Activated CD8-positive, alpha-beta T cell treated with anti-CD3 and anti-CD28 coated beads for 36 hours (primary cell): ENCODE measurements around the gene CT47C1. TPM values are rescaled to one million over a fixed set of nuclear protein-coding genes. Genes with fewer than 3 reads are reported as not detected.
A peak's percentile ranks its signal among the peaks of the same experiment; 100 is the strongest.

Experiments
- ATAC-seq: fragments of 200-7000 bp; cut with Tn5 transposase; one replicate; pipeline ENCODE4 v1.10.0; 2021; ENCODE audit warnings: mild to moderate bottlenecking, moderate library complexity
- CTCF ChIA-PET: fragments of 350-600 bp; sonication (Branson Sonifier 250); formaldehyde crosslinking; loops from one replicate; lab custom pipeline; 2021; ENCODE audit warnings: antibody characterized with exemption; lab: Charles Lee
- POLR2A ChIA-PET: fragments of 350-600 bp; sonication (Branson Sonifier 250); formaldehyde crosslinking; loops from one replicate; lab custom pipeline; 2021; ENCODE audit warnings: antibody characterized with exemption; lab: Charles Lee
- DNase-seq: peaks from one replicate; pipeline ENCODE4 v3.0.0-alpha.2; 2020
- H3K27ac Mint-ChIP-seq: one replicate; pipeline ENCODE4 v1.8.0; 2021; ENCODE audit warnings: mild to moderate bottlenecking, mixed read lengths
- H3K27me3 Mint-ChIP-seq: one replicate; pipeline ENCODE4 v1.8.0; 2021; ENCODE audit warnings: mixed read lengths
- H3K36me3 Mint-ChIP-seq: one replicate; pipeline ENCODE4 v1.8.0; 2021; ENCODE audit warnings: low read depth, mixed read lengths
- H3K4me1 Mint-ChIP-seq: one replicate; pipeline ENCODE4 v1.8.0; 2021; ENCODE audit warnings: low read depth, mixed read lengths
- H3K4me3 Mint-ChIP-seq: one replicate; pipeline ENCODE4 v1.8.0; 2021; ENCODE audit warnings: mild to moderate bottlenecking, moderate library complexity, mixed read lengths
- H3K9me3 Mint-ChIP-seq: one replicate; pipeline ENCODE4 v1.8.0; 2021; ENCODE audit warnings: mixed read lengths
- CTCF ChIP-seq: fragments of 200-600 bp; IDR thresholded peaks from one replicate; pipeline ENCODE4 v1.8.0; 2022; ENCODE audit warnings: antibody characterized with exemption, mild to moderate bottlenecking
- intact Hi-C: fragments of 100-400 bp; cut with micrococcal nuclease; formaldehyde crosslinking; loops from one replicate; pipeline ENCODE4 v1.10.0; 2022
- total RNA-seq, 2 experiments: library from RNA; stranded (reverse); gene quantifications; one replicate each; pipeline ENCODE4 v1.2.3, GENCODE V29; 2021

The CT47C1 gene
- total RNA-seq, 2 experiments from 2014 or later = not detected

GRCh38 chrX:119095936-119096335 is 23.1 kb downstream of the CT47C1 start:
- H3K4me3 Mint-ChIP-seq = no peak overlapping the region
- H3K4me1 Mint-ChIP-seq = no peaks in the 10 kb centered on the region
- no peaks in the 10 kb centered on the region for H3K36me3 Mint-ChIP-seq
- no peak for TF ChIP-seq CTCF
- H3K27me3 Mint-ChIP-seq = peaks cover 2% of the 10 kb centered on the region
- ATAC-seq = no peak
- DNase-seq = no peak
- intact Hi-C loops = no loop called here
- H3K27ac Mint-ChIP-seq = no peak overlapping the region
- POLR2A ChIA-PET = no interaction called here
- CTCF ChIA-PET = interaction anchor here (1.2 kb wide), 1 partner anchor 23 kb away, joined by 3 read pairs; no protein-coding TSS in a partner anchor
- H3K9me3 Mint-ChIP-seq = no peaks in the 10 kb centered on the region

GRCh38 chrX:119101168-119101567 is 28.4 kb downstream of the CT47C1 start:
- Mint-ChIP-seq H3K4me3 (no peak overlapping the region), H3K27ac (no peak overlapping the region), H3K36me3 (no peaks in the 10 kb centered on the region), H3K4me1 (peaks cover 2% of the 10 kb centered on the region), H3K9me3 (no peaks in the 10 kb centered on the region), H3K27me3 (peaks cover 4% of the 10 kb centered on the region)
- no peak for TF ChIP-seq CTCF
- DNase-seq (no peak), ATAC-seq (peak; percentile 51)
- intact Hi-C loops = no loop called here
- ChIA-PET CTCF (no interaction called here), POLR2A (no interaction called here)

GRCh38 chrX:119105826-119106225 is 33.0 kb downstream of the CT47C1 start:
- no peaks in the 10 kb centered on the region for H3K9me3 Mint-ChIP-seq
- peaks cover 2% of the 10 kb centered on the region for H3K4me1 Mint-ChIP-seq
- ChIA-PET CTCF (interaction anchor here (0.6 to 0.8 kb wide), 2 partner anchors 13 to 19 kb away, joined by 3 to 4 read pairs; no protein-coding TSS in a partner anchor), POLR2A (no interaction called here)
- no peak for ATAC-seq
- no peak overlapping the region for H3K4me3 Mint-ChIP-seq
- H3K27ac Mint-ChIP-seq = no peak overlapping the region
- intact Hi-C loops = no loop called here
- DNase-seq = no peak
- H3K36me3 Mint-ChIP-seq = no peaks in the 10 kb centered on the region
- TF ChIP-seq CTCF = no peak
- H3K27me3 Mint-ChIP-seq = peaks cover 7% of the 10 kb centered on the region

GRCh38 chrX:119107206-119107605 is 34.4 kb downstream of the CT47C1 start:
- Mint-ChIP-seq H3K9me3 (no peaks in the 10 kb centered on the region), H3K36me3 (no peaks in the 10 kb centered on the region), H3K27me3 (peaks cover 7% of the 10 kb centered on the region), H3K4me1 (no peaks in the 10 kb centered on the region), H3K27ac (no peak overlapping the region), H3K4me3 (no peak overlapping the region)
- intact Hi-C loops = no loop called here
- ChIA-PET CTCF (interaction anchor here (1.0 kb wide), 1 partner anchor 12 kb away, joined by 3 read pairs; no protein-coding TSS in a partner anchor), POLR2A (no interaction called here)
- no peak for TF ChIP-seq CTCF
- ATAC-seq = no peak
- no peak for DNase-seq

GRCh38 chrX:119118780-119119395 is 46.1 kb downstream of the CT47C1 start:
- Mint-ChIP-seq H3K27ac (no peak overlapping the region), H3K36me3 (no peaks in the 10 kb centered on the region), H3K4me1 (no peaks in the 10 kb centered on the region), H3K4me3 (no peak overlapping the region), H3K9me3 (no peaks in the 10 kb centered on the region), H3K27me3 (peaks cover 7% of the 10 kb centered on the region)
- TF ChIP-seq CTCF = peak; percentile 62
- ChIA-PET CTCF (interaction anchor here (0.7 to 2.7 kb wide), 18 partner anchors 9 to 269 kb away, joined by 3 to 14 read pairs (median 4); no protein-coding TSS in a partner anchor), POLR2A (no interaction called here)
- DNase-seq (peak; percentile 76), ATAC-seq (peak; percentile 89)
- intact Hi-C loops = loop anchor here (2.0 kb wide), 1 partner anchor 148 kb away; no protein-coding TSS in a partner anchor
